ENCODE data around the gene AOC1. TPM values are rescaled to one million over a fixed set of nuclear protein-coding genes. Genes with fewer than 3 reads are reported as not detected.

The AOC1 gene
- total and polyA plus RNA-seq, 2 of the 4 experiments (the other 2 are of a cell fraction), result not detected

- POLR2A ChIA-PET (ENCODE audit: unreplicated experiment), result no interaction called here
- in situ Hi-C loops (cut with MboI; ENCODE audit: low sequenced_read_pairs), result no loop called here
Observed at GRCh38 chr7:150881189-150881588, 28.9 kb downstream of the AOC1 start.

More at GRCh38 chr7:150881189-150881588, 28.9 kb downstream of the AOC1 start:
- ATAC-seq (ENCODE audit: low read depth) (no peak), DNase-seq (no peak)
- no peak overlapping the region for H2AFZ ChIP-seq (replicated peaks; ENCODE audit: low read length, poor library complexity)
- no TSS peak for BruUV-seq (replicated peaks)
- H2BK120ac ChIP-seq (ENCODE audit: low read depth, low read length), result no peak overlapping the region
- no peak overlapping the region for H3K9ac ChIP-seq (ENCODE audit: low read depth, low read length)
- H3K27ac ChIP-seq (ENCODE audit: insufficient read depth, low read length), result no peak overlapping the region
- peaks cover 4% of the 10 kb centered on the region; the same call in 1 of the 2 replicates for H3K4me1 ChIP-seq (ENCODE audit: control insufficient read depth, insufficient read depth, low read length)
- H2AK9ac ChIP-seq (replicated peaks; ENCODE audit: low read depth, low read length, poor library complexity), result no peak overlapping the region
- H2AK5ac ChIP-seq (ENCODE audit: low read depth, low read length), result no peak overlapping the region
- no peak overlapping the region for H3K4me3 ChIP-seq (ENCODE audit: insufficient read depth, low read depth, low read length)
- no peak overlapping the region for H2BK20ac ChIP-seq (ENCODE audit: low read depth, low read length)
- no peak overlapping the region for H3K23ac ChIP-seq (ENCODE audit: low read depth, low read length)
- H3K14ac ChIP-seq (replicated peaks; ENCODE audit: low read depth, low read length), result no peak overlapping the region
- dilution Hi-C loops (cut with HindIII; ENCODE audit: low sequenced_read_pairs, unreplicated experiment), result no loop called here
- intact Hi-C loops (cut with micrococcal nuclease), result no loop called here
- H4K5ac ChIP-seq (ENCODE audit: low read depth, low read length), result no peak overlapping the region
- no peak overlapping the region for H4K91ac ChIP-seq (ENCODE audit: insufficient read depth, low read depth, low read length)
- no peaks in the 10 kb centered on the region for H3K9me3 ChIP-seq (ENCODE audit: control insufficient read depth, insufficient read depth, low read length)
- TF ChIP-seq MXI1 (IDR thresholded peaks at IDR 0.05; ENCODE audit: borderline replicate concordance, low read depth, low read length), result no peak
- TF ChIP-seq POLR2A (IDR thresholded peaks at IDR 0.05; ENCODE audit: low read depth, low read length), result no peak
- TF ChIP-seq CTCF (conservative IDR thresholded peaks at IDR 0.05; ENCODE audit: low read depth, low read length), result no peak
- no peak for TF ChIP-seq NFE2L2 (IDR thresholded peaks at IDR 0.05; ENCODE audit: low read depth, low read length)
- TF ChIP-seq ELK1 (IDR thresholded peaks at IDR 0.05; ENCODE audit: borderline replicate concordance, low read depth, low read length), result no peak
- no peak for TF ChIP-seq USF2 (IDR thresholded peaks at IDR 0.05; ENCODE audit: low read depth, low read length)
- TF ChIP-seq RFX5 (IDR thresholded peaks at IDR 0.05; ENCODE audit: low read depth, low read length), result no peak
- no peak for TF ChIP-seq FOS (IDR thresholded peaks at IDR 0.05; ENCODE audit: low read depth, low read length)
- no peak for TF ChIP-seq CEBPB (IDR thresholded peaks at IDR 0.05; ENCODE audit: low read depth, low read length)
- TF ChIP-seq RAD21 (IDR thresholded peaks at IDR 0.05; ENCODE audit: low read length), result no peak
- no peak for TF ChIP-seq BHLHE40 (IDR thresholded peaks at IDR 0.05; ENCODE audit: low read depth, low read length)
- no peak for TF ChIP-seq MAFK (IDR thresholded peaks at IDR 0.05; ENCODE audit: low read depth, low read length)
- no peak for TF ChIP-seq MAZ (IDR thresholded peaks at IDR 0.05; ENCODE audit: borderline replicate concordance, low read depth, low read length)
- no peak for TF ChIP-seq RCOR1 (IDR thresholded peaks at IDR 0.05; ENCODE audit: insufficient replicate concordance, low read length)
- TF ChIP-seq SMC3 (IDR thresholded peaks at IDR 0.05; ENCODE audit: low read depth, low read length), result no peak
- TF ChIP-seq CHD1 (IDR thresholded peaks at IDR 0.05; ENCODE audit: low read depth, low read length), result no peak
- H3K56ac ChIP-seq (ENCODE audit: extremely low read depth, insufficient read depth, low read length), result no peak overlapping the region
- CTCF ChIA-PET, result interaction anchor here (0.7 kb wide), 1 partner anchor 91 kb away, joined by 4 read pairs; no protein-coding TSS in a partner anchor
- no CpG with 5 or more reads among the region's 1 CpG for WGBS, 2 experiments (ENCODE audit: extremely low coverage in 2 of 2, insufficient read length in 1 of 2)
- no peak overlapping the region for H2BK5ac ChIP-seq (ENCODE audit: low read depth, low read length, poor library complexity, severe bottlenecking)
- H3K4me2 ChIP-seq (ENCODE audit: low read depth, low read length), result no peak overlapping the region
- H3K18ac ChIP-seq (ENCODE audit: low read depth, low read length), result no peak overlapping the region
- H2BK15ac ChIP-seq (ENCODE audit: low read depth, low read length), result no peak overlapping the region
- H4K20me1 ChIP-seq (ENCODE audit: insufficient read depth, low read length), result no peaks in the 10 kb centered on the region
- no peak overlapping the region for H4K8ac ChIP-seq (ENCODE audit: low read depth in 2 of 2, low read length in 2 of 2)
- H3K27me3 ChIP-seq (ENCODE audit: control insufficient read depth, insufficient read depth, low read length), result no peaks in the 10 kb centered on the region
- H3K9me1 ChIP-seq (ENCODE audit: insufficient read depth, low read length), result no peaks in the 10 kb centered on the region; the same call in 1 of the 2 replicates
- H3K36me3 ChIP-seq (ENCODE audit: control insufficient read depth, insufficient read depth, low read length), result no peaks in the 10 kb centered on the region
- no peaks in the 10 kb centered on the region for H3K79me1 ChIP-seq (ENCODE audit: low read depth in 1 of 2, low read length in 2 of 2)
- no peak overlapping the region for H3K4ac ChIP-seq (ENCODE audit: low read depth, low read length)
